HG03025 (cell line): ENCODE measurements around the gene GALNT7.

Experiments
- ATAC-seq: cut with Tn5 transposase; IDR thresholded peaks from one replicate; pipeline ENCODE4 v1.9.1; 2021; ENCODE audit warnings: mild to moderate bottlenecking, moderate library complexity; ENCODE audit not compliant: unreplicated experiment, low FRiP score

The GALNT7 gene

DNA sequence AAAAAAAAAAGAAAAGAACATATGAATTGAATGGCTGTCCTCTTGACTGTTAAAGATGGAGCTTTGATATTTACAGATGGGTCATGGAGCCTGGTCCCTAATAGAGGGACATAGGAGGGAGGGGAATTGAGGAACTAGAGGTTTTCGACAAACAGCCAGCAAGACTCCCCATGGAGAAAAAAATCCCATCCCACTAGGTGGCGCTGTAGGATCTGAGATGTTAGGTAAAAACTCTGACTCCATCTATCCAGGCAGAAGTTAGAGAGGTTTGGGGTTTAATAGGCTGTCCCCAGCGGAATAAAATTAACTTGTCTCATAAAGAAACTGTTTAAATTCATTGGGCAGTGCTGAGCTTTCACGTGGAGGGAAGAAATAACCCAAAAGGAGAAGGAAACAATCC, 119.7 kb downstream of the GALNT7 start:
- ATAC-seq: peak; percentile 70

- no peak for ATAC-seq
These were observed 120.2 kb downstream of the GALNT7 start for GRCh38 chr4:173288698-173289352.

DNA sequence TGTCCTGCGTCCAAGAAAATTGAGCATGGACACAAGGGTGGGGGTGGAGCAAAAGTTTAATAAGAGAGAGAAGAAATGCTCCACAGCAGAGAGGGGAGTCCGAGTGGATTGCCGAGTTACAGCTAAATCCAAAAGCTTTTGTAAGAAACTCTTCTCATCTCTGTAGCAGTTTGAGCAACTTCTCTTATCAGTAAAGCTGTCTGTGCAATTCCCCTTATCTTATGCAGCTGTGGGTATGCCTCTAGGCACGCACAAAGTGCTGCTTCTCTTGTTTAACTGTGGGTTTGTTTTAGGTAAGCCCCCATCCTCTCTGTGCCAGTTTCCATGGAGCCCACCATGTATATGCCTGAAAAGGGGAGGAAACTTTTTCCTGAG, 120.7 kb downstream of the GALNT7 start:
- ATAC-seq: no peak

GRCh38 chr4:173291899-173292298, 123.3 kb downstream of the GALNT7 start:
- ATAC-seq: no peak

DNA sequence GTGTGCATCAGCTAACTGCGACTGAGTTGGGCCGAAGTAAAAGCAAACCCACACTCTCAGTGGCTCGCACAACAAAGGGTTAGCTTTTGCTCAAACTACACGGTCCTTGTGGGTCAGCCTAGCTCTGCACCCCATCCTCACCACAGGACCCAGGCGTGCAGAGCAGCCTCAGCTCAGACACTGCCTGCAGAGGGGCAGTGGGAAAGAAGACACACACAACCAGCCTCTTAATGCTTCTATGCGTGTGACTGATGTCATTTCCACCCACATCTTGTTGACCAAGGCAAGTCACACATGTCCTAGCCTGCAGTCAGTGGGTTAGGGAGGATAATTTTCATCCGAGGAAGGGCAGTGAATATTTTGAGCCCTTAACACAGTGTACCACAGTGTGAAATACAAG, 125.1 kb downstream of the GALNT7 start:
- ATAC-seq: no peak

GRCh38 chr4:173294444-173294843, 125.8 kb downstream of the GALNT7 start:
- ATAC-seq: no peak

GRCh38 chr4:173301518-173302201, 133.0 kb downstream of the GALNT7 start:
- ATAC-seq: no peak

DNA sequence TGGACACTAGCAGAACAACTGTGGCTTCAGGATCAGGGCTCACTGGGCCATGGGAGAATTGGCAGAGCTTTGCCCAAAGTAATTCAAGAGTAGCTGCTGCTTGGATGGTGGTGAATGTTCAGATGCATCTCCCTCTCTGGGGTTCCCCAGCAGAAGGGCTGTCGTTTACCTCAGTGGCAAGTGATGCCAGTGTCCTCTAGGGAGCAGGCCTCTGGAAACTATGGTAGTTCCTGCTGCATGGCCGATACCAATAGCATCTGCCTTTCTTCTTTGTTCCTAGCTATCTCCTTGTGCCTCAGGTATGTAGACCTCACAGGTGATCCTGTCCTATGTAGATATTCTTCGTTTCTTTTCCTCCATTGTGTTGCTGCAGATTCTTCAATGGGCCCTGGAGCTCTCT, 139.2 kb downstream of the GALNT7 start:
- no peak for ATAC-seq

- ATAC-seq: no peak
These were observed 142.8 kb downstream of the GALNT7 start for GRCh38 chr4:173311368-173311767.

DNA sequence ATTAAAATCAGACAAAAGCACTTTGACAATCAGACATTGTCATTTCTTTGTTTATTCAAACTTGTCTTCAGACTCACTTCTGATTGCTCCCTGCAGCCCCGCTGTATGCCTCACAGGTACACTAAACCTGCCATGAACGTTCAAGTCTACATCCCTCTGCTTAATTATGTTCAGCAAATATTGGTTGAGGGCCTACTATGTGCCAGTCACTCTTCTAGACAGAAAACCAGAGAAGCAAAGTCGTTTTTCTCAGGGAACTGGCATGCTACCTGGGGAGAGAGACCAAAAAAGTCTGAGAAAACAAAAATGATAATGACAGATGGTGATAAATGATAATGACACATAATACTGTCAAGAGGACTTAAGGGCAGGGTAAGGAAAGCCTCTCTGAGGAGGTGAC, 146.1 kb downstream of the GALNT7 start:
- ATAC-seq: no peak

GRCh38 chr4:173316060-173316459, 147.4 kb downstream of the GALNT7 start:
- no peak for ATAC-seq

DNA sequence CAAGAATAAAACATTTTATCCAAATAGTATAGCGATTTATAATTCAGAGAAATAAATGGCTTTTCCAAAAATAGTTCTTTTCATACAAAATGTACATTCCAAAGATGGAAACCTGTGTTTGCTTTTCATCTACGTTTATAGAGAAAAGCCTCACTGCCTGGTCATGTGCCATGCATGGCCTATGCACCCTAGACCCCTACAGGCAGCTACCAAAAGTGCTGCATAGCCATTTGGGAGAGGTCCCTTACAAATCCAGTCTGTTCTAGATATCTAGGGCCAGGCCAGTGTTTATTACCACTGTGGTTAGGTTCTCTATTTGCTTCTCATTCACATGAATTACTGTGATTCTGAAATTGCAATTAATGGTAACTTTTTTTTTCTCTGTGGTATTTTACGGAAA, 148.4 kb downstream of the GALNT7 start:
- no peak for ATAC-seq

GRCh38 chr4:173318240-173318639, 149.6 kb downstream of the GALNT7 start:
- no peak for ATAC-seq

- no peak for ATAC-seq
These were observed 150.1 kb downstream of the GALNT7 start for GRCh38 chr4:173318648-173319211.

GRCh38 chr4:173319696-173320095, 151.1 kb downstream of the GALNT7 start:
- ATAC-seq: no peak

- no peak for ATAC-seq
These were observed 156.6 kb downstream of the GALNT7 start for GRCh38 chr4:173325007-173325736.

- ATAC-seq: no peak
These were observed 159.8 kb downstream of the GALNT7 start for GRCh38 chr4:173328236-173328901.

DNA sequence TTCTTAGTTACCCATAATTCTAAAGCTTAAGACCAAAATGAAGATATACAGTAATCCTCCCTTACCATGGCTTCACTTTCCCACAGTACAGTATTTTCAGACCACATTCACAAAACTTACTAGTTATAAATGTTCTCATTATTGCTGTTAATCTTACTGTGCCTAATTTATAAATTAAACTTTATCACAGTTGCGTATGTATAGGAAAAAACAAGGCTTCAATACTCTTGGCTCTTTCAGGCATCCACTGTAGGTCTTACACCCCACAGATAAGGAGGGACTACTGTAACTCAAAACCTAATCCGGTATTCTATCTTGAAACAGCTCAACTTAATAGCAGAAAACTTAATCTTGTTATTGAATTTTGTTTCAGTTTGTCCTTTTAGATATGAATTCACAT, 162.0 kb downstream of the GALNT7 start:
- ATAC-seq: no peak

GRCh38 chr4:173332021-173332487, 163.4 kb downstream of the GALNT7 start:
- no peak for ATAC-seq

DNA sequence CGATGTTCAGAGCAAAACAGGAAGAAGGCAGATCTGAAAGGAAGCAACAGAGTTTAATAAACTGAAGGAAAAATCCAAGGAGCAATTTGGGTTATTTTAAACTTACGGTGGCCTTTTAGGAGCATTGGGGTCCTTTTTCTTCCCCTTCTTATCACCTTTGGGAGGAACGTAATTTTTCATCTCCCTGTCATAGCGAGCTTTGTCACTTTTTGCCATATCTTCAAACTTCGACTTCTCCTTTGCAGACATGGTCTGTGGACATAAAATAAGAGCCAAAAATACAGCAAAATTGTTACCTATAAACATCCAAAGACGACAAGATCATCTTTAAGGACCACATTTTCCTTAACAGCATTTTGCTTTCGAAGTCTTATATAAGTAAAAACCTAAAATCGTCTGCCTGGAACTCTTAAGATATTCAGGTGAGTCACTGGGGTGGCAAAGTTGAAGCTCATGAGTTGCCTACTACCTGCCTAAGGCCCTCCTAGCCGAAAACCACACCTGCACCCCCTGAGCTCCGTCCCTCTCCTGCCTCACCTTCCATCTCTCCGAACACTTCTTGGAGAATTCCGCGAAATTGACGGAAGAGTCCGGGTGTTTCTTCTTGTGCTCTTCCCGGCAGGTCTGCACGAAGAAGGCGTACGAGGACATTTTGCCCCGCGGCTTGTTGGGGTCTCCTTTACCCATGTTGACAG, 164.5 kb downstream of the GALNT7 start:
- ATAC-seq: no peak
